HG03045 (cell line): ENCODE results near the gene PHLPP2.
"Not testable (repeated sequence)": the region's sequence is repeated elsewhere in the genome, so short reads cannot be mapped to it uniquely, and the experiment has no call there.

Experiments used
- ATAC-seq: cut with Tn5 transposase; IDR thresholded peaks from one replicate; pipeline ENCODE4 v1.9.1; 2021; ENCODE audit warnings: mild to moderate bottlenecking, moderate library complexity; ENCODE audit not compliant: unreplicated experiment

The PHLPP2 gene

DNA sequence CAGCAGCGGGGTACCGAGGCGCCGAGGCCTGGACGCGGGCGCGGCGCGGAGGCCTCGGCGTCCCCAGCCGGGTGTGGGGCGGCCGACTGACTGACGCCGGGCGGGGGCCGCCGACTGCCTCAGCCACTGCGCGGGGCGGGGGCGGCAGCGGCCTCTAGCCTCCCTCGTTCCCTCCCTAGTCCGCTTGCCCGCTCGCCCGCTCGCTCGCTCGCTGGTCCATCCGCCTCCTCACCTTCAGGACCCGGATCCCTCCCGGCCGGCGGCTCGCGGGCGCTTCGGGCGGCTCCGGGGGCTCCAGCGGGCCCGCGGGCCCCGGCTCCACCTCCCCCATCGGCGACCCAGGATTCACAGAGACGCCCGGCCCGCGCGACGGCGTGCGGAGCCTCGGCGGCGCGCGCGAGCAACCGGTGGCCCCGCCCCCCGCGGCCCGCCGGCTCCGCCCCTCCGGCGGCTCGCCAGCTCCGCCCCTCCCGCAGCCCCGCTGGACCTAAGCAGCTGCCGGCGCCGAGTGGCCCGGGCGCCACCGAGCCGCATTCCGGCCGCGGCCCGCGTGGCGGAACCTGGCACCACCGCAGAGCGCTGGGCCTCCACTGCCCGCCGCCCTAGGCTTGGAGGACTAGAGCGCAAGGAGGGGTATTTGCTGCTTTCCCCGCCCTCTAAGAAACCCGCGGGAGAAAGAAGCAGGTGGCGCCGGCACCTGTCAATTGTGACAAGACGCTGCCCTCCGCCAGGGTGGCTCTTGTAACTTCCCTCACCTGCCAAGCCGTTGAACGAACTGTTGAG is 773 bp downstream of the PHLPP2 start:
- peak; percentile 80 for ATAC-seq

DNA sequence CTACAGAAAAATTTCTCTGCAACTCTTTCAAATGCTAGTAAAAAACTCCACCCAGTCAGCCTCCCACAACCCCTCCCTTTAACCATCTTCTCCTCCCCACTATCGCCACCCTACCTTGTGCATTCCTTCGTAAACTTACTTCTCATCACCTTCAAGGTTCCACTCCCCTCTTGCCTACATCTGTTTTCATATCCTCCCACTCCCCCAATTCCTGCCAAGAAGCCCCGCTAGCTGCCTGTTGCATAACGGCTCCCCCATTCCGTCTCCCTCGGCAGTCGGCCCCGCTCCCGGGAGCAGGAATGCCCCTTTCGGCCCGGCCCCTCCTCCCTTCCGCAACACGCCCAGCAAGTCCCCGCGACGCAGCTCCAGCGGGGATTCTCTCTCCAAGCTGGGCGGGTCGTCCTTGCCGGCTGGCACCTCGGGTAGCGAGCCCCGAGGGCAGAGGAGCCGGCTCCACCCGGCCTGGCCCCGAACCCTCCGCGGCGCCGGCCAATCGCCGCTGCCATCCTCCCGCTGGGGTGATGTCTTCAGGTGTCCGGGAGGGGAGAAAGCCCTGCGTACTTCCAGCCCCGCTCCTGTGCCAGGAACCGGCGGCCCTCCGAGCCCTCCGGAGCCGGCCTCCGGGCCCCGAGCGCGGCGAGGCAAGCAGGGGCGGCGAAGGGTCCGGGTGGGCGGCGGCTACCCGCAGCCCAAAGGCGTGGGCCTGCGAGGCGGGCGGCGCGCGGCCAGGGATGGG is 1.5 kb downstream of the PHLPP2 start:
- ATAC-seq: peak; percentile 41

DNA sequence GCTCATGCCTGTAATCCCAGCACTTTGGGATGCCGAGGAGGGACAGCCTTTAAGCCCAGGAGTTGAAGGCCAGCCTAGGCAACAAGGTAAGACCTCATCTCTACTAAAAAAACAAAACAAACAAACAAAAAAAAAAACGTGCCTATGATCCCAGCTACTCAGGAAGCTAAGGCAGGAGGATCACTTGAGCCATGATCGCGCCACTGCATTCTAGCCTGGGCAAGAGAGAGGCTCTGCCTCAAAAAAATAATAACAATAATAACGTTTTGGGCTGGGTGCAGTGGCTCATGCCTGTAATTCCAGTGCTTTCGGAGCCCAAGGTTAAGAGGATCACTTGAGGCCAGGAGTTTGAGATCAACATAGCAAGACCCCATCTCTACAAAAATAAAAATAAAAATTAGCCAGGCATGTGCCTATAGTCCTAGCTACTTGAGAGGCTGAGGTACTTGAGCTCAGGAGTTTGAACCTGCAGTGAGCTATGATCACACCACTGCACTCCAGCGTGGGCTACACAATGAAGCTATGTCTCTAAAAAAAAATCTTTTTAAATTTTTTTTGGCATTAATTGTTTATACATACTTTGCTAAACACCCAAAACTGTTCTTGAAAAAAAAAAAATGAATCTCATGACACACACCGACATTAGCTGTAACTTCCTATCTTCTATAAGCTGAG is 3.3 kb downstream of the PHLPP2 start:
- no peak for ATAC-seq

DNA sequence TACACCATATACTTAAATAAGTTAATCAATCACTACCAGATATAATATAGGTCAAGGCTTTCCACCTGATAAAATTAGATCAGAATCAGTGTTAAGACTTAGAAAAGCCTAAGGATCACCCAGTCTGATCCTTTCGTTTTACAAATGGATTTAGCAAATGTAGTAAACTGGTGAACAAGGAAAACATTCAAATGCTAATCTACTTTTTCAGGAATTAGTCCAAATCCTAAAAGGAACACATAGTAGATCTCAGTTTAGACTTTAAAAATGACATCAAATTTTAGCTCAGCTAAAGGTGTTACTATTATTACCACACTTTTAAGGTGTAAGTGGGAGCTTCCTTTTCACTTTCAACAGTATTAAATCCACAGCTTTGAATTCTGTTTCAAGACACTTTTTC is 12.0 kb downstream of the PHLPP2 start:
- no peak for ATAC-seq

DNA sequence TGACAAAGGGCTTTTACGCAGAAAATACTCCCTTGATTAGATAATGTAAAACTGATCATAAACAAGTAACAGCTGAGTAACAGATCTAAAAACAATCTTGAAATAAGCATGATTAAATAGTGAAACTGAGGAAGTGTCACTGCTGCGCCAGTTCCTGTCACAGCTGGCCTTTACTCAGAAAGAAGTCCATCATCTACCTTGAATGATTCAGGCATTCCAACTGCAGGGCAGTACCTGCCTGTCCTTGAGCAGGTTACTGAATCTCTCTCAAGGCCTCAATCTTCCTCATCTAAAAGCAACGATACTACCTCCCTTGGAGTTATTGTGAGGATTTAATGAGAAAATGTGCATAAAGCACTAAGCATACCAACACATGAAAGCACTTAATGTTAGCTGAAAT is 12.7 kb downstream of the PHLPP2 start:
- no peak for ATAC-seq

DNA sequence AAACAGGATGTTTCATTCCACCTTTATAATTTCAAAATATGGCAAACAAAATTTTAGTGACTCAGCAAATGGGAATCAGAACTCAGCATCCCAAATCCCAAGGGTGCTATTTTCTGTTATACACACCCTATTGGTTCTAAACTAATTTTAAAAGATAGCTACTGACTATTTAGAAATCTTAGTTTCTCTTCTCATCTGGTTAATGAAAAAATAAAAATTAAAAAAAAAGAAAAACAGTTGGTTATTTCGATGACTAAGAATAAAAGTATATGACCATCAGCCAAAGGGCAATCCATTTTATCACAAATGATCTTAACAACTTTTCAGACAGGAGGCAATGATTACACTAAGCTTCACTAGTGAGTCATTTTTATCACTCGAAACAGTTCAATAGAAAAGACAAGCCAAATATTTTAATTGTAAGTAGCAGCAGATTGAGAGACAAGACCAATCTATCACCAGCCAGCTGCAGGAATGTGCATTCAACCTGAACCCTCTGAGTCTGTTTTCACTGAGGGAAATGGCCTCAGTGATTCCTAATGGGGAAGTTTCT is 15.2 kb downstream of the PHLPP2 start:
- ATAC-seq: no peak

DNA sequence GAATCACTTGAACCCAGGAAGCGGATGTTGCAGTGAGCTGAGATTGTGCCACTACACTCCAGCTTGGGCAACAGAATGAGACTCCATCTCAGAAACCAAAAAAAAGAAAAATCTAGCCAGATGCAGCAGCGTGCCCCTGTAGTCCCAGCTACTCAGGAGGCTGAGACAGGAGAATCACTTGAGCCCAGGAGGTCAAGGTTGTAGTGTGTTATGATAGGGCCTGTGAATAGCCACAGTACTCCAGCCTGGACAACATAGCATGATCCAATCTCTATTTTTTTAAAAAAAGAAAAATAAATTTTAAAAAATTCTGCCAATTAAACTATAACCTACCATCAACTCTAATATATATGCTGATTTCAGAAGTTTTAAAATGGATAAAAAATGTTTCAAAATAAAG is 15.8 kb downstream of the PHLPP2 start:
- ATAC-seq: no peak

DNA sequence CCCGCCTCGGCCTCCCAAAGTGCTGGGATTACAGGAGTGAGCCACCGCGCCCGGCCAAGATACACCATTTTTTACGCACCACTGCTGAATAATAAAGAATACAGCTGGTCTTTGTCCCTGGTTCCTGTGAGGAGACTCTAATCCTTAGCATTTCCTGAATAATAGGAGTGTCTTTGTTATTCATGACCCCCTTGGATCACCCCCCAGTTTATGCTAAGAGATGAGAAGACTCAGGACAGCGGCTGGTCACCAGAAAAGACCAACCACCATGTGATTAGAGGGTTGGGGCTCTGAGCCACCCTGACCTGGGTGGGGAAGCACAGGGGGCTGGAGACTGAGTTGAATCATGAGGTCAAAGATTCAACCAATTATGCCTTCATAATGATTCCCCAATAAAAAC is 17.3 kb downstream of the PHLPP2 start:
- no peak for ATAC-seq

DNA sequence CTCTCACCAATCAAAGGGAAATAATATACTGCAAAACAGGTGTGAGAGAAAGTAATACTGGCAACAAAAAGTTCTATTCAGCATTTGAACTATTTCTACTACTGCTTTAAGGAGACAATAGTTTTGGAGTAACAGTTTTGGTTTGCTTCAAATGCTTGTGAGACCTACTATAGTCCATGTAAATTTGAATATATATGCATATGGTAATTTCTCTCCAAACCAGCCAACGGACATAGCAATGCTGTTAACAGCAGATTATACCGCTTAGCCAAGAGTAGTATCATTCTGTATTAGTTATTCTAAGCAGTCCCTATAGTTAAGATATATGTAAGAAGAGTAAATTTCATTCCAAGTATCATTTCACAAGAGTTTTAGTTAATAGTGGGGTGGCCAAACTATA is 18.5 kb downstream of the PHLPP2 start:
- ATAC-seq: no peak

DNA sequence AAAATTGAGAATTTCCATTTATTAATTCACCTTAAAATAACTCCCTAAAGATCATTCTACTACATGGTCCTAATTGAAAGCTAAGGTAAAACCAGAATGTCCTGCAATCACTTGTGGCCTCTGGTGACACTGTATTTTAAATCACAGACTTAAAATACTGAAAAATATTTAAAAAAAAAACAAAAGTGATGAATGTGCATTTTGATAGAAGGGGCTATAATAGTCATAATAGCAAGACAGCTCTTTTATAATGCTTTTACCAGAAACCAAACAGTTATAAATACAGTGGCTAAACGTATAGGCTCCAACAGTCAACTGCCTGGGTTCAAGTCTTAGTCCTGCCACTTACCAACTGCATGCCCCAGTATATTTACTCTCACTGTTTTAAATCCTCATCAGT is 21.2 kb downstream of the PHLPP2 start:
- no peak for ATAC-seq

DNA sequence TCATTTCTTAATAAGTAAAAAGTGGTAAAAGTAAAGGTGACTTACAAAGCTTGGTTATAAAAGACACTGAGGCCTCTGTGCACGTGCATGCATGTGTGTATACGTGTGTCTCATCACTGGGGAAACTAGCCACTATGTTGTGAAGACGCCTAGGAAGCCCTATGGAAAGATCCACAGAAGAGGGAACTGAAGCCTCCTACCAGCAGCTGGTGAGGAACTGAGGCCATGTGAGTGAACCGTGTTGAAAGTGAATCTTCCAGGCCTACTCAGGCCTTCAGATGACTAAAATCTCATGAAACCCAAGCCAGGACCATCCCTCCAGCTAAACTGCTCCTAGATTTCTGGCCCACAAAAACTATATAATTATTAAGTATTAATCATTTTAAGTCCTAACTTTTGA is 23.7 kb downstream of the PHLPP2 start:
- ATAC-seq: no peak

DNA sequence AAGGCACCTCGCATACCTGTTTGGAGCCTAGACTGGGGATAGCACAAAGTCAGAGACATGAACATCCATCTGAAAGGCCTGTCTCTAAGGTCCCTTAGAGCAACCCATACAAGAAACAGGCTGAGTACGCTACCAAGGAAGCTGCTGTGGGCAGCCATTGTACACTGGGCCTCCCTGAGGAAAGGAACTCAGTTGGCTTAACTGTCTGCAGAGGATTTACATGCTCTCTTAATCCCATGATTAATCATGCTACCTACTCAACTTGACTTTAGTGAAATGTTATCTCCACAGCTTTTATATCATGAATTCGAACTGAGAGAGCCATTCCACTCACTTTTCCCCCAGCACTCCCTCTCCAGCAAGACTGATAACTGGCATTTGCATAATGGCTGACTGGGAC is 26.0 kb downstream of the PHLPP2 start:
- ATAC-seq: no peak

DNA sequence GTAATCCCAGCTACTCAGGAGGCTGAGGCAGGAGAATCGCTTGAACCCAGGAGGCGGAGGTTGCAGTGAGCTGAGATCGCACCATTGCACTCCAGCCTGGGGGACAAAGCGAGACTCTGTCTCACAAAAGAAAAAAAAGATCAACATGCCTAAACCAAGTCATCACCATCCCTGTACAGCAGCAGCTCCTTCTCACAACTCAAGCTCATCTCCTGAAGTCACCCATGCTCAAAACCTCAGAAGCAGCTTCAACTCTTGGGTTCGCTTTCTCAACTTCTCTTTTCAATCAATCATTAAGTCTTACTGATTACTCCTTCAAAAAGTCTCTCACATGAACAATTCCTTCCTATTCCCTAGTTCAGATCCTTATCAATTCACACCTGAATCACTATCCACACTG is 31.3 kb downstream of the PHLPP2 start:
- ATAC-seq: no peak

DNA sequence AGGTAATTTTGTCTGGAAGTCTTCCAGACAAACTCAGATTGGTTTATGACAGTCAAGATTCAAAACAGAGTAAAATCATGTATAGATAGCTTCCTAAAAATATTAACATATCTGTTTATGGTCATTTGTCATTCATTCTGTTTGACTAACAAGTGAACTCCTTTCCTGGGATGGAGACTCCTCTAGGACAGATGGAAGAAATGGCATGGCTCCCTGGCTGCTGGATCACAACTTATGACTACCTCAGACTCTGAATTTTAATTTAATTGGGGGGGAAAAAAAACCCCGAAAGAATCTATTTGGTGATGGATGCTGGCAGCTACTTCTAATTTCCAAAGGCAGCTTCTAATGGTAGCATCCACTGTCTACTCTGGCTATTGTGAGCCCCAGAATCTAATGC is 34.6 kb downstream of the PHLPP2 start:
- ATAC-seq: no peak

DNA sequence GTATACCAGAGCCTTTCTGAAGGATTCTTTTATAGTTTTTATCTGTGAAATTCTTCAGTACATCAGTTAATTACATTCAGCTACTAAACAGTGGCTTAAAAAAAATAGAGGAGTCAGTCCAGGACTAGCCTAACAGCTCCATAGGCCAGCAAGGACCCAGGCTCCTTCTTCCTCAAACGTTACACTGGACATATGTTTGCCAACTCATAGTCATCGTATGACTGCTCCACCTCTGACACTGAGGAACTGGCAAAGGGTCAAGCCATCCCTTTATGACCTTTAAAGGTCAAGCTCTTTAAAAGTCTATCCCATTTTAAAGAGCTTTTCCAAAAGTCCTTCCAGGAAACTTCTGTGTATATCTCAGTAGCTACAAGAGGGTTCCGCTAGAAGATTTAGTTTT is 36.6 kb downstream of the PHLPP2 start:
- ATAC-seq: no peak

DNA sequence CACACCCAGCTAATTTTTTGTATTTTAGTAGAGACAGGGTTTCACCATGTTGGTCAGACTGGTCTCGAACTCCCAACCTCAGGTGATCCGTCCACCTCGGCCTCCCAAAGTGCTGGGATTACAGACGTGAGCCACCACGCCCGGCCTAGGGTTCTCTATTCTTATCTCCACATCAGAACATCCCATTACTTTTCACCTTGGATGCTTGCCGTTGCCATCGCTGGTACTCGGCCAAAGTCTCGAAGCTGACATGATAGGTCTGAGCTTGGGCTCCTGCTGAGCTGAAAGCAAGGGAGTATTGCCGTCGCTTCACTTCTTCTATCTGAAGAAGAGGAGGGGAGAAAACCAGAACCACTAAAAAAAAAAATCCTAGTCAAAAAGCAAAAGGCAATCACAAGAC is 40.2 kb downstream of the PHLPP2 start:
- ATAC-seq: not testable (repeated sequence)

DNA sequence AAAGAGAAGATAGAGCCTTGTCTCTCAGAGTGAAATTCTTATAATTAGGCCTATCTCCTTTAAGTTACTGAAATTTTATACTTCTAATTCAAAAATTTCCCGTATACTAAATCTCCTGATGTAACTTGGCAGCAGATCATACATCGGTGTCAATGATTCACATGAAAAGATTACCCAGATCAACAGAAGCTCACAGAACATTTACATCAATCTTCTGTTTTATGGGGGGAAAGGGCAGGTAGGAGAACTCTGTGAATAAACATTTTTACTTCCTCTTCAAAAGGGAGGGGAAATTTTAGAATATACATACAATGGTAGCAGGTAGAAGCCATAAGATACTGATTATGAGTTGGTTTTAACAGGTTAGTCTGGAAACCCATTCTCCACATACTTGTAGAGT is 43.1 kb downstream of the PHLPP2 start:
- ATAC-seq: no peak

DNA sequence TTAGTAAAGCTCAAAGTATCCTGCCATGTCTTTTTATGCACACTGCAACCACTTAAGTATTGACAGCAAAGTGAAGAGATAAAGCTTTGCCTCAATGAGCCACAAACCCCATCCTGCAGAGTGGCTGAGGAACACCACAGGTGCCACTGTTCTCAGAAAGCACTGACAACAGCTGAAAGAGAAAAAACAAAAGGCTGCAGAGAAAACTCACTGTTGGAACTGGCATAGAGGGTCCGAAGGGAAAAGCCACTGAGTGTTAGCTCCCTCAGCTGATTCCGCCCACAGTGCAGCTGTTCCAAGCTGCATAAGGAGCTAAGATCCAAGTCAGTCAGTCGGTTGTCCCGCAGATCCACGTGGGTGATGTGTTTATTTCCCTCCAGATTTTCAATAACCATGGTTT is 48.3 kb downstream of the PHLPP2 start:
- no peak for ATAC-seq

DNA sequence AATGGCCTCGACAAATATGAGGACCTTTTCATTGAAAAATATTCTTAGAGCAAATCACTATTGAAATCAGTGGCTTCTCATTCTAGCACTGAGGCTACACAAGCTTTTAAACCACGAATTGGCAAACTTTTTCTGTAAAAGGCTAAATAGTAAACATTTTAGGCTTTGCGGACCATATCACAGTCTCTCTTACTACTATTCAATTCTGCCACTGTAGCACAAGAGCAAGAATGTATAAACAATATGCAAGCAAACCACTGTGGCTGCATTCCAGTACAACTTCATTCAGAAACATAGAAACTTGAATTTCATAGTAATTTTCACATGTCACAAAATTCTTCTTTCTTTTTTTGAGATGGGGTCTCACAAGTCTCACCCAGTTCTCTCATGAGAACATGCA is 49.1 kb downstream of the PHLPP2 start:
- ATAC-seq: no peak

DNA sequence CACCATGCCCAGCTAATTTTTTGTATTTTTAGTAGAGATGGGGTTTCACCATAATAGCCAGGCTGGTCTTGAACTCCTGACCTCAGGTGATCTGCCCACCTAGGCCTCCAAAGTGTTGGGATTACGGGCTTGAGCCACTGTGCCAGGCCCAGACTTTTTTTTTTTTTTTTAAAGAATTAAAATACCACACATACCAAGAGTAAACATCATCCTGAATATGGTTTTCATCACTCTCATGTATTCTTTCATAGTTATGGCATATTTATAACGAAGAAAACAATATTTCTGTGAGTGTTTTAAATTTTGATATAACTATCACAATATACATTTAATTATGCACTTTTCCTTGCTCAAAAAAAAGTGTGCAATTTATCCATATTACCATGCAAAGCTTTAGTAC is 50.3 kb downstream of the PHLPP2 start:
- no peak for ATAC-seq

DNA sequence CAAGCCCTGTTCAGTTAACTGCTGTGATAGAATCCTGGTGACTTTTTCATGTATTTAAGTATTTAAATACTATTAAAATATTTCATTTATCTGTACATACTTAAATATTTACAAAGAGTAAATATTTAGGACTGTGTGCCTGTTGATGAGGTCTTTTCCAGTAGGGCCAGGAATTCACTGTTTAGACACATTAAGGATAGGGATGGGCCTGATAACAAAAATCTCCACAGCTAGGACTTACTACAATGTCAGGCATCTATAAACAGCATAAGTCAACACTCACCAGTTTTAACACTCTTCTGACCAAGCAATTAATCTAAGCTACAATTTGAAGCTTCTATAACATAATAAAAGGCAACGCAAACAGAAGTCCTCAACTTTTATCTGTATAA is 50.9 kb downstream of the PHLPP2 start:
- no peak for ATAC-seq
